ENCODE data around the gene NUP133.

NUP133 gene

DNA sequence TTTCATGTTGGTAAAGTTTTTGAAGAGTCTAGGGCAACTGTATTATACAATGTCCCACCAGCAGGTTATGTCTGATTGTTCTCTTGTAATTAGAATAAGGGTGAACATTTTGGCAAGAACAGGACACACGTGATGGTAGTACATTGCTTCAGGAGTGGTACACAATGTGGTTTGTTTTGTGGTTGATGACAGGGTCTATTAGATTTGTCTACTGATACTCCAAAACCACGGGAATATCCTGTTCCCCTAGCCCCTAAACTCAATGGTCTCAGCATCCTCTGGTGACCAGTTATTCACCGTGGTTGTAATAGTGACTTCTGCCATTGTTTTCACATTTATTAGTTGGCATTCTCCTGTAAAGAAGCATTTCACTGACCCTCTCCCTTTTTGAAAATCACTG lies 52.1 kb downstream of the NUP133 start:
- no peak for DNase-seq (ENCODE audit: extremely low spot score, insufficient read length, low read depth)
- peak; percentile 33 for FAIRE-seq

DNA sequence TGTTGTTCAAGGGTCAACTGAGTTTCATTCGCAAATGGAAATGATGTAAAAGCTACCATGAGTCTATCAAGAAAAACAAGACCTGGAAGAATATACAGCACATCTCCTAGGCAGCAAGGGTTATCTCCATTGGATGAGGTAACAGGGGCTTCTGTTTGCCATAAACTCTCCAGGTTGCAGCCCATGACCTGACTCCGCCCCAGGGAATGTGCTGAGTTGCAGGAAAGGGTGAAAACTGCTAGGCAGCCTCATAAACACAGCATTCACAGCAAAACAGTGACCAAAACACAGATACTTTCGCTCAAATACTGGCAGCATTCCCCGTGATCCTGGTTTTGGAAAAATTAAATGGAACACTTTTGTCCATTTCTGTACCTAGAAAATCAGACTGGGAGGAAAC lies 54.1 kb downstream of the NUP133 start:
- DNase-seq (ENCODE audit: extremely low spot score, insufficient read length, low read depth) (no peak), FAIRE-seq (no peak)

DNA sequence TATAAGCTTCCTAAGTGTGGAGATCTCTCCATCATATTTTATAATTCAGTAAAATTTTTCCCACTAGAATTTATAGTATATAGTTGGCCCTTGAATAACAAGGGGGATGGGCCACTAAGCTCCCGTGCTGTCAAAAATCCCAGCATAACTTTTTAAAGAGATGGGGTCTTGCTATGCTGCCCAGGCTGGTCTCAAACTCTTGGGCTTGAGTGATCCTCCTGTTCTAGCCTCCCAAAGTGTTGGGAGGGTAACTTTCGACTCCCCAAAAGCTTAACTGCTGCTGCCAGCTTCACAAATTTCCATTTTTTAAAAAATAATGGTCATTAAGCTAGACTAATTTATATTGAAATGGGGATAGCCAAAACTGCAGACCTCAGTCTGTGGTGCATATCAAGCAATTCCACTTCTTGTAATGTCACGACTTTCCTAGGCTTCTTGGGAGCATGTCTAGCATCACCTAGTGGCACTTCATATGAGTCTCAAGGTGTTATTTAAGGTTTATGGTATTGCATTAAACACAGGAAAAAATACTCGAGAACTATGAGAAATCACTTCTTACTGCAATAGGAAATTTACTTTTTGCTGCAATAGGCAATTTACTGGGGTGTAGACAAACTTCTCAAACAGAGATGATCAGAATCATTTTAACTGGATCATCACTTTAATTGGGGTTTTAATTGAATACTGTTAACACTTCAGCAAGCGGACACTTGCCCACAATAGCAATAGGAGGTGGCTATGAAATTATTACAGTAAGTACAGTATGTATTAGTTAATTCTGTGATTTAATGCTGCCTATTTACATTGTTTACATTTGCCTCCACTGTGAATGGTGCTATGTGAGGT lies 55.0 kb downstream of the NUP133 start:
- FAIRE-seq, result peak; percentile 44
- DNase-seq (ENCODE audit: extremely low spot score, insufficient read length, low read depth), result no peak

DNA sequence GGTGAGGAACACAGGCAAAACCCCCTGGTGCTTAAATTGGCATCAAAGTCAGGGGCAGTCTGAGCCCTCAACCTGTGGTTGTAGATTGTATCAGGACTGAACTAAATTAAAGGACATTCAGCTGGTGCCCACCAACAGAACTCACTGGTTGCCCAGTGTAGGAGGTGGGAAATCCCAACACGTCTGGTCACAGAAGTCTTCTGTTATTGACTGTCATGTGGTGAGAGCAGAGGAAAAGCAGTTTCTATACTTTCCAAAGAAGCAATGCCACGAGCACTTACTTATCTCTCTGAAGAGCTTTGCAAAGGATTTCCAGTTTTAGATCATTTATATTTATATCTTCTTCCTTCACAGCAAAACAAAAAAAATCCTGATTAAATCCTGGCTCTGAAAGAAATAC lies 59.3 kb downstream of the NUP133 start:
- DNase-seq (ENCODE audit: extremely low spot score, insufficient read length, low read depth) (no peak), FAIRE-seq (no peak)

DNA sequence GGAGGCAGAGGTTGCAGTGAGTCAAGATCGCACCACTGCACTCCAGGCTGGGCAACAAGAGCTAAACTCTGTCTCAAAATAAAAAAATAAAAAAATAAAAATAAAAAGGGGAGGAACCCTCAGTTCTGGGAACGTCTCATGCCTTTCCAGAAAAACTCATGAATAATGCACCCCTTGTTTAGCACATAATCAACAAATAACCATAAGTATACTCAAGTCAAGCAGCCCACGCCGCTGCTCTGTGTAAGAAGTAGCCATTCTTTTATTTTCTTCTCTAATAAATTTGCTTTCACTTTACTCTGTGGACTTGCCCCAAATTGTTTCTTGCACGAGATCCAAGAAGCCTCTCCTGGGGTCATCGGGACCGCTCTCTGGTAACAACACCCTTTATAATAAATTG lies 59.8 kb downstream of the NUP133 start:
- no peak for FAIRE-seq
- DNase-seq (ENCODE audit: extremely low spot score, insufficient read length, low read depth), result no peak

DNA sequence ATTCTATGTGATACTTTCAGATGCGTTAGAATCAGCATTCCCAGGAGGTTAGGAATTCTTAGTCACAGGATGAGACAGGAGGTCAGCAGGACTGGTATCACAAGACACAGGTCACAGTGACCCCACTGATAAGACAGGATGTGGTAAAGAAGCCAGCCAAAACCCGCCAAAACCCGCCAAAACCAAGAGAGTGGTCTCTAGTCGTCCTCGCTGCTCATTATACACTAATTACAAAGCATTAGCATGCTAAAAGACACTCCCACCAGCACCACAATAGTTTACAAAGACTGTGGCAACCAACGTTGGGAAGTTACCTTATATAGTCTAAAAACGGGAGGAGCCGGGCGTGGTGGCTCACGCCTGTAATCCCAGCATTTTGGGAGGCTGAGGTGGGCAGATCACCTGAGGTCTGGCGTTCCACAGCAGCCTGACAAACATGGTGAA lies 60.3 kb downstream of the NUP133 start:
- DNase-seq (ENCODE audit: extremely low spot score, insufficient read length, low read depth) (no peak), FAIRE-seq (no peak)

DNA sequence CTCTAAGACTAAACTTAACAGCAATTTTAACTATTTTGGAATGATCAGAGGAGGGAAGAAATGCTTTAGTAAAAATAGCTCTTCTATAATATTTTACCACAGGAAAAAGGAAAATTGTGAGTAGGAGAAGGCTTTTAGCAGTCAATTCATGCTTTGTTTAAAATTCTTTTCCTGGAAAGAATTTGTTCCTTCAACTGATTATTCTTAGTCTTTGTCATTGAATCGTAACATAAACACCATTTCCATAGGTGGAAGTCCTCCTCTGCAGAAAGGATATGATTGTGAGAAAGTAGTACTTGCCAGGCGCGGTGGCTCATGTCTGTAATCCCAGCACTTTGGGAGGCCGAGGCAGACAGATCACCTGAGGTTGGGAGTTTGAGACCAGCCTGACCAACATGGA lies 62.3 kb downstream of the NUP133 start:
- FAIRE-seq, result no peak
- no peak for DNase-seq (ENCODE audit: extremely low spot score, insufficient read length, low read depth)

DNA sequence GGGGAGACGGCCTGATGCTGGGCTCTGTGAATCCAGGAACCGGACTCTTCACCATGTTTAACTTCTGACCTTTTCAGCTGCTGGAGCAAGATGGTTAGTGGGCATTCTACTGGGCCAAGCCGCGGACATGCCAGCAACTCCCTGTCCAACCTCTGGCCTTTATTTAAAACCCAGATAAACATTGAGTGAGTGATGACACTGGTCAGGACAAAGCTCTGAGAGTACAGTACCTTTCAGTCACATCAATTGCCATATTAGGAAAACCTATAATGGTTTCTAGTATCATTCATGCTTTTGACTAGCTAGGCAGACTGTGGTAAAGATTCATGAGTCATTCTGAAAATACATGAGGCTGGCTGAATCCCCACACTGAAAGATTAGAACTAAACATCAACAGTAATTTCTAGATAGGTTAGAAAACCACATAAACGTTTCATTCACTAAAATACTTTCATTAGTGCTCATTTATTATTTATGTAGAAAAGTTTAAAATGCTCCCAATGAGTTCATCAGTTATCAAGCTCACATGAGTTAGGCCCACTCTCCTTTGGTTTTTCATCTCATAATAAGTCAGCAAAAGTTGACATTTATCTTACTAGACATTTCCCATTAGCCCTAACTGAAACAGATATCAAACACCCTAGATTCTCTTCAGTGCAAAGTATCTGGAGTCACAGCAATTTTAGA lies 67.1 kb downstream of the NUP133 start:
- DNase-seq (ENCODE audit: extremely low spot score, insufficient read length, low read depth) (peak; percentile 77), FAIRE-seq (peak; percentile 95)

DNA sequence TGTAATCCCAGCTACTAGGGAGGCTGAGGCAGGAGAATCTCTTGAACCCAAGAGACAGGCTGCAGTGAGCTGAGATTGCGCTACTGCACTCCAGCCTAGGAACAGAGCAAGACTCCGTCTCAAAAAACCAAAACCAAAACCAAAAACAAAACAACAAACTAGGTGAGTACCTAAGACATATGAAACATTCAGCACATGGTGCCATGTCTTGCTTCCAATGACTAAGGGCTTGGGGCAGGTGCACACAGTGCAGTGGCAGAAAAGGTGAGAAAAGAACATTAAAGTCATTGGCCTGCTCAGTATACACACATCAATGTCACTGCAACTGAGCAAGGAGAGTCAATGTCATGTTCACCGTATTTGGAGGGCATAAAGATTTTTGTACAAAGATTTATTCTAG lies 70.1 kb downstream of the NUP133 start:
- DNase-seq (ENCODE audit: extremely low spot score, insufficient read length, low read depth), result no peak
- peak; percentile 57 for FAIRE-seq

DNA sequence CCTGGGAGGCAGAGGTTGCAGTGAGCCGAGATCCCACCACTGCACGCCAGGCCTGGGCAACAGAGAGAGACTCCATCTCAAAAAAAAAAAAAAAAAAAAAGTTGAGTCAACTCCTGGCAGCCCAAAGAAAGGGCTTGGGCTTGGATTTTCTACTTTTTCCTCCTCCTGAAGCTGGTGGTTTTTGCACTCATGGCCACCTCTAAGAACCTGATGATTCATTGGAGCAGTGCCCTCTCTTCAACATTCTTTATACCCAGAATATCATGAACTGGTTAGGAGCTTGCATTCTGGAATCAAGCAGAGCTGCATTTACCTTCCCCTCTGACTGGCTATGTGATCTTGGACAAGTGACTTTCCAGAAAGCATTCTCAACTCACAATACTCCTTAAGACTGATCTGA lies 70.7 kb downstream of the NUP133 start:
- DNase-seq (ENCODE audit: extremely low spot score, insufficient read length, low read depth) (no peak), FAIRE-seq (no peak)

DNA sequence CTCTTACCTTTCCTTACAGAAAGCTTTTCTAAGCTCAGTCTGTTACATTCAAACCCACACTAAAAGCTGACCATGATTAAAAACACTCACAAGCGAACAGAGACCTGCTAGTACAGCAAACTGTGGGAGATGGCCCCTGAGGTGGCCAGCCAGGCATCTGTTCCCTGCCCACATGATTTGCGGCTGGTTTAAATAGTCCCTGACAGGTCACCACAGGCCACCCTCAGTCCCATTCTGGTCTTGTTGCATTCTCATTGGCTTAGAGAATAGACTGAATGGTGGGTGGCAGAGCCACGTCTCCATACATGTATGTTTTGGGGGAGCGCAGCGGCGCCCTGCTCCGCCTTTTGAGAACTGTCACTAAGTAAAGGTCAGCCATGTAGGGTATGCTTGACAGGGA lies 71.9 kb downstream of the NUP133 start:
- FAIRE-seq, result no peak
- no peak for DNase-seq (ENCODE audit: extremely low spot score, insufficient read length, low read depth)

DNA sequence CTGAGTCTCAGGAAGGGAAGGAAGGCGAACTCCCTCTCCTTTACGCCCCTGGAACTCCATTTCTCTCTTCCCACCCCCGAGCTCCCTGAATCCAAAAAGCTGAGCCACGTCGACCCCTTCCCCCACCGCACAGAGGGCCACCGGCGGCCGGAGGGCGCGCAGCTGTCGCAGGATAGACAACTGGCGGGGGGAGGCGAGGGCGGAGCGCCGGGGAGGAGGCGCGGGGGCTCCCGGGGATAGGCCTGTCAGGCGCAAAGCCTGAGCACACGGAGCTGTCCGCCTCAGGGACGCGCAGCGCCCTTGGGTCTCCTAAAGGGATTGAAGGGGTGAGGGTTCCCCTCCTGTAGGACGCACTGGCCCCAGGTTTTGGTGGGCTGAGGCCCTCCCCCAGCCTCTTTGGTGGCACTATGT lies 73.5 kb downstream of the NUP133 start:
- DNase-seq (ENCODE audit: extremely low spot score, insufficient read length, low read depth) (no peak), FAIRE-seq (no peak)

DNA sequence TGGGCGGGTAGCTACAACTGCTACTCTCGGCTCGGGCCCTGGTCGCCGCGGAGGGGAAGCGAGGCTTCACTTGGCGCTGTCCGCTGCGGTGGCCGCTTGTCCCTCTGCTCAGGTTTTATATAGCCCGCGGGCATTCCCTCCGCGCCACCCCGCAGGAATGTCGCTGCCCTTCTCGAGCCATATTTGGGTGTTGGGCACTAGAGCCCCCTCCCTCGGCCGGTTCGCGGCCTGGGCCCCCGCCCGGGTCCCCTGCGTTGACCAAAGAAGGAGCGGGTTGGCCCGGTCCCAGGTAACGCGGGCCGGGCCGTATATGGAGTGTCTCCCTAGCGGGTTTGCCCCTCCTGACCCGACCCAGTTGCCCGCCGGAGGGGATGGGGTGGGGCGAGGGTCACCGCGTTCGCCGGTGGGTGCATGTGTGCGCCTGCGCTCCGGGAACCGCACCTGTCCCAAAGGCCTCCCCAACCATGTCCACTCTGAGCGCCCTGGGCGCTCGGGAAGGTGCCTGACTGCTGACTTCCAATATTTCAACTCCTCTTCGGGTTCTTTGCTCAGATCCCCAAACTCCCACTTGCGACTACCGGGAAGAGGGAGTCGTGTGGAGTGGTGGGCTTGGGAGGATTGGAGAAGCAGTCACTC lies 74.0 kb downstream of the NUP133 start, which contains the start of gene ACTA1:
TSS of gene ACTA1 (minus strand) at position 90 of the 636 bp plus-strand sequence. CDS start 979 bp downstream, outside the sequence.
- FAIRE-seq, result no peak
- no peak for DNase-seq (ENCODE audit: extremely low spot score, insufficient read length, low read depth)

DNA sequence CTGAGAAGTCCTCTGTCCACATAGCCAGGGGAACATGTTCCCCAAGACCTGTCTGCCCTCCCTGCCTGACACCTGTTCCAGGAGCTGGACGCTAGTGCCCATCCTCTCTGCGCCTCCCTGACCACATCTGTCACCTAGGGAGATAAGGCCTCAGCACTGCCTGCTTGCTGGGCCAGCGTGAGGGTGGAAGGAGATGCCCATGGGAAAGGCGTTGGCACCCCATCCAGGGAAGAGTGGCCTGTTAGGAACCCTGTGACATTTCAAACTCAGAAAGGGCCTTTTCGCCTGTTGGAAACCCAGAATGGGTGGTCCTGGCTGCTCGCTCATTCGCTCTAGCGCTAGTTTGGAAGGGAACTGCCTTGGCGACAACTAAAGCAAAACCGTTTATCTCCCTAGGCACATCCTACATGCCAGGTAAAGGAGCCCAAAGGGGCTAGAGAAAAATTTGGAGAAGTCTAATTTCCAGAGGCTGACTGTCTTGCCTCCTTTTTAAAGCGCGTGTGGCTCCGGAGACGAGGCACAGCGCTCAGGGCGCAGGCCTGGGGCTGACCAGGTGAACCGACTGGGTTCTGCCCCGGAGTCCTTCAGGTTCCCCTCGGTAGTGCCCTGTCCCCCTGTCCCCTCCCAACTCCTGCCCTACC lies 74.7 kb downstream of the NUP133 start:
- DNase-seq (ENCODE audit: extremely low spot score, insufficient read length, low read depth) (no peak), FAIRE-seq (no peak)

DNA sequence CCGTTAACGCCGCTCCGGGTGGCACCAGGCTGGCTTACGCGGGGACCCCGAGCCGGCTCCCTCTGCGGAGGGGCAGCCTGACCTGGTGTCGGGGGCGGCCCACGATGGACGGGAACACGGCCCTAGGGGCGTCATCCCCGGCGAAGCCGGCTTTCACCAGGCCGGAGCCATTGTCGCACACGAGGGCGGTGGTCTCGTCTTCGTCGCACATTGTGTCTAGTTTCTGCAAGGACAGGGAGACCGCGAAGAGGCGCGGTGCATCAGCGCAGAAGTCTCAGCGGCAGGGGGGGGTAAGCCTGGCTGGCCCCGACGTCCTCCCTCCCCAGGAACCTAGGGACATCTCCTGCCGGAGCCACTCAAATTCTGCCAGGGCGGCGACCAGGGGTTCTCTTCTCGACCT lies 75.2 kb downstream of the NUP133 start:
- DNase-seq (ENCODE audit: extremely low spot score, insufficient read length, low read depth), result no peak
- no peak for FAIRE-seq

DNA sequence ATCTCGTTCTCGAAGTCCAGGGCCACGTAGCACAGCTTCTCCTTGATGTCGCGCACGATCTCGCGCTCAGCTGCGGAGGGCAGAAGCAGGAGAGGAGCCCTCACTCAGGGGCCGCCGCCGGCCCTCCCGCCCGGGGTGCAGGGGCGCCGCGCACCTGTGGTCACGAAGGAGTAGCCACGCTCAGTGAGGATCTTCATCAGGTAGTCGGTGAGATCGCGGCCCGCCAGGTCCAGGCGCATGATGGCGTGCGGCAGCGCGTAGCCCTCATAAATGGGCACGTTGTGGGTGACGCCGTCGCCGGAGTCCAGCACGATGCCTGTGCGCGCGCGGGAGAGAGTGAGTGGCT lies 76.1 kb downstream of the NUP133 start:
- no peak for FAIRE-seq
- DNase-seq (ENCODE audit: extremely low spot score, insufficient read length, low read depth), result no peak

DNA sequence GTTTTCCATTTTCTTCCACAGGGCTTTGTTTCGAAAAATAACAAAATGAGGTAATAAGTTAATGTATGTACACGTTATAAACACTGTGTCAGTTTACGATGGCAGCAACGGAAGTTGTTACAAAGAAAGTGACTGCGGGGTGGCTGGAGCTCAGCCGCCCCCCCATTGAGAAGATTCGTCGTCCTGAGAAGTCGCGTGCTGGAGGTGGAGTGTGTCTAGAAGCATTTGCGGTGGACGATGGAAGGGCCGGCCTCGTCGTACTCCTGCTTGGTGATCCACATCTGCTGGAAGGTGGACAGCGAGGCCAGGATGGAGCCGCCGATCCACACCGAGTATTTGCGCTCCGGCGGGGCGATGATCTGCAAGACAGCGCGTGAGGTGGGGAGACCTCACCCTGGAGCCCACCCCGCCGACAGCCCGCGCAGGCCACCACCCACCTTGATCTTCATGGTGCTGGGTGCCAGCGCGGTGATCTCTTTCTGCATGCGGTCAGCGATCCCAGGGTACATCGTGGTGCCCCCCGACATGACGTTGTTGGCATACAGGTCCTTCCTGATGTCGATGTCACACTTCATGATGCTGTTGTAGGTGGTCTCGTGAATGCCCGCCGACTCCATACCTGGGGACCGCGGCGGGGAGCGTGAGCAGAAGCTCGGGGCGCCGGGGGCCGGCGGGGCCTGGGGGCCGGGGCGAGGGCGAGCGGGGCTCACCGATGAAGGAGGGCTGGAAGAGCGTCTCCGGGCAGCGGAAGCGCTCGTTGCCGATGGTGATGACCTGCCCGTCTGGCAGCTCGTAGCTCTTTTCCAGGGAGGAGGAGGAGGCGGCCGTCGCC lies 76.6 kb downstream of the NUP133 start:
- FAIRE-seq (no peak), DNase-seq (ENCODE audit: extremely low spot score, insufficient read length, low read depth) (no peak)

DNA sequence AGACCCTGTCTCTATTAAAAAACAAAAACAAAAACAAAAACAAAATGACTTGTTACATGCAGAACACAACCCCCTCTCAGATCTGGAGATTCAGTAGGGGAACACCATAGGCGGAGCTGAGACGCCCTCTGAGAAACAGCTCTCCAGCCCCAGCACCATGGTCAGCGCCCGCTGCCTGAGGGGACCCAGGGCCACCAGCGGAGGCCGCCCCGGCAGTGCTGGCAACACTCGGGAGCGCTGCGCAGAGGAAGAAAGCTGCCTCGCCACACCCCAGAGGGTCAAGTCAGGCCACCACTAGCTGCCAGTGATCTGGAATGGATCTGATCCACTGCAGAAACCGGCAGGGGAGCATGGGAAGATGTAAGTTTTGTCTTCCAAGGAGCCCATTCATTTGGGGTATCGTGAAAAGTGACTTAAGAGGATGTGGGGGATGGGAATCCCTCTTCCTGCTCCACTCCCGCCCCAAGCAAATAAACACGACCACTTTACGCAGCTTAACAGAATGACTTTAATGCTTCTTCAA lies 77.3 kb downstream of the NUP133 start:
- FAIRE-seq (no peak), DNase-seq (ENCODE audit: extremely low spot score, insufficient read length, low read depth) (no peak)

DNA sequence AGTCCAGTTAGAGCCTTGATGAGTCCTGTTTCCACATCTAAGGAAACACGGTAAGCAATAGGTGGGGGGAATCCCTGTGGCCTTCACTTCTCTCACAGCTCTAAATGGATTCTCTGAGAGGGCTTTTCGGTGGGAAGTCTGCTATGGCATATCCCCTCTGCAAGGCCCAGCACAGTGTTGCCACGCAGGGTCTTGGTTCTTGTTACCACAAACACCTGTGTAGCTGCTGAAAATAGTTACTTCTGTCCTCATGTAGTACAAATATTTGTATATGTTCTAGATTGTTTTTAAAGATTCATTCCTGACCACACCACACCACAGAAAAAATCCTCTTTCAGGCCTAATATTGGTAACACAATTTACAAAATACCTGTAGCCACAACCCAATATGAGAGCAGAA lies 79.9 kb downstream of the NUP133 start:
- FAIRE-seq, result no peak

DNA sequence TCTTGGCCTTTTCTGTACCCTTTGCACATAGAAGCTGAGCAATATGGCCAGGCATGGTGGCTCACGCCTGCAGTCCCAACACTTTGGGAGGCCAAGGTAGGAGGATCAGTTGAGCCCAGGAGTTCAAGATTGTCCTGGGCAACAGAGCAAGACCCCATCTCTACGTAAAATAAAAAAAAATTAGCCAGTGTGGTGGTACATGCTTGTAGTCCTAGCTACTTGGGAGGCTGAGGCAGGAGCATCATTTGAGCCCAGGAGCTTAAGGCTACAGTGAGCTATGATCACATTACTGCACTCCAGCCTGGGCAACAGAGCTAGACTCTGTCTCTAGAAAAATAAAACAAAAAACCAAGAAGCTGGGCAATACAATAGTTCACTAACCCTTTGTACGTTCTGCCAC lies 80.6 kb downstream of the NUP133 start:
- no peak for FAIRE-seq

More for the DNA sequence above, 79.9 kb downstream of the NUP133 start:
- DNase-seq (ENCODE audit: extremely low spot score, insufficient read length, low read depth), result no peak

More for the DNA sequence above, 80.6 kb downstream of the NUP133 start:
- DNase-seq (ENCODE audit: extremely low spot score, insufficient read length, low read depth), result no peak

Measured in GM18507 (cell line).